ENCODE results near the gene ARRDC2. TPM values are rescaled to one million over a fixed set of nuclear protein-coding genes. Genes with fewer than 3 reads are reported as not detected.
"Not testable (repeated sequence)": the region's sequence is repeated elsewhere in the genome, so short reads cannot be mapped to it uniquely, and the experiment has no call there.

The ARRDC2 gene
- total RNA-seq, 1 donor from 2014 or later, result 6.3 TPM

DNA sequence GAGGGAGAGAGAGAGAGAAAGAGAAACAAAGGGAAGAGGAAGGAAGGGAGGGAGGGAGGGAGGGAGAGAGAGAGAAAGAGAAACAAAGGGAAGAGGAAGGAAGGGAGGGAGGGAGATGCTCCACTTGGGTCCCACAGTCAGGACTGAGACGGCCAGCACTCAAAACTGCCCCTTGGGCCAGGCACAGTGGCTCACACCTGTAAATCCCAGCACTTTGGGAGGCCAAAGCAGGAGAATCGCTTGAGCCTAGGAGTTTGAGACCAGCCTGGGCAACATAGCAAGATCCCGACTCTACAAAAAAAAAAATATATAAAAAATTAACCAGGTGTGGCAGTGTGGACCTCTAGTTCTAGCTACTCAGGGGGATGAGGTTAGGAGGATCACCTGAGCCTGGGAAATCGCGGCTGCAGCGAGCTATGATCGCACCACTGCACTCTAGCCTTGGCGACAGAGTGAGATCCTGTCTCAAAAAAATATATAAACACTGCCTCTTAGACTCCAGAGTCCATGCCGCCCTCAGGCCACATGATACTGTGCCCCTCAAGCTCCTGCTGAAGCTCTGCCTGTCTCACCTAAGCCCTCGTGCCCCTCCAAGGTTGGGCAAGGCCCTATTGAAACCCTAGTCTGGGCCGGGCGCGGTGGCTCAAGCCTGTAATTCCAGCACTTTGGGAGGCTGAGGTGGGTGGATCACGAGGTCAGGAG is 8.4 kb downstream of the ARRDC2 start:
- no peak for DNase-seq (ENCODE audit: low read depth)

DNA sequence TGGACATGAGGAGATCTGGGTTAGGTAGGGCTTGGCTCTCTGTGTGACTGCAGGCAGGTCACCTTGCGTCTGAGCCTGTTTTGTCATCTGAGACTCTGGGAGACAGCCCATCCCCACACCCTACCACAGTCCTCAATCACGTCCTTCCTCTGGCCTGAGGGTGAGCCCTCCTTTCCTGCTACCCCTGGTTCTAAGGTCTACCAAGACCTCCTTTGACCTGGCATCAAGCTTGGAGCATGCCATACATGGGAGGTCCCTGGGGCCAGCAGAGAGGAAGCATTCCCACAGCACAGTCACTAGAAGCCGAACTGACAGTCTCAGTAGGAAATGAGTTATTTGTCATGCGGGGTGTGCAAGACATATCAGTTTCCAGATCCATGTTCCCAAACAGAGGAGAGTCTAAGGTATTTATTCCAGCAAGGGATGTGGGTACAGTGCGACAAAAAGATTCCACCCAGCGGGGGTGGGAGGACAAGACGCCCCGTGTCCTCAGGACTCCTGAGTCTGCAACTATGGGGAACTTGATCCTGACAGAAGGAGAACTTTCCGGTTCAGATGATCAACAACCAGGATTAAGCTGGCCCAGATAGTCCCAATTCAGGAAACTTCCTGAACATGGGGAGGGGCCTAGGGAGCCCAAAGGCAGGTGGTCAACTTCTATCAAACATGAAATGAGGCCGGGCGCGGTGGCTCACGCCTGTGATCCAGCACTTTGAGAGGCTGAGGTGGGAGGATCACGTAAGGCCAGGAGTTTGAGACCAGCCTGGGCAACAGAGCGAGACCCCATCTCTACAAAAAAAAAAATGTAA is 9.5 kb downstream of the ARRDC2 start:
- DNase-seq (ENCODE audit: low read depth), result no peak

DNA sequence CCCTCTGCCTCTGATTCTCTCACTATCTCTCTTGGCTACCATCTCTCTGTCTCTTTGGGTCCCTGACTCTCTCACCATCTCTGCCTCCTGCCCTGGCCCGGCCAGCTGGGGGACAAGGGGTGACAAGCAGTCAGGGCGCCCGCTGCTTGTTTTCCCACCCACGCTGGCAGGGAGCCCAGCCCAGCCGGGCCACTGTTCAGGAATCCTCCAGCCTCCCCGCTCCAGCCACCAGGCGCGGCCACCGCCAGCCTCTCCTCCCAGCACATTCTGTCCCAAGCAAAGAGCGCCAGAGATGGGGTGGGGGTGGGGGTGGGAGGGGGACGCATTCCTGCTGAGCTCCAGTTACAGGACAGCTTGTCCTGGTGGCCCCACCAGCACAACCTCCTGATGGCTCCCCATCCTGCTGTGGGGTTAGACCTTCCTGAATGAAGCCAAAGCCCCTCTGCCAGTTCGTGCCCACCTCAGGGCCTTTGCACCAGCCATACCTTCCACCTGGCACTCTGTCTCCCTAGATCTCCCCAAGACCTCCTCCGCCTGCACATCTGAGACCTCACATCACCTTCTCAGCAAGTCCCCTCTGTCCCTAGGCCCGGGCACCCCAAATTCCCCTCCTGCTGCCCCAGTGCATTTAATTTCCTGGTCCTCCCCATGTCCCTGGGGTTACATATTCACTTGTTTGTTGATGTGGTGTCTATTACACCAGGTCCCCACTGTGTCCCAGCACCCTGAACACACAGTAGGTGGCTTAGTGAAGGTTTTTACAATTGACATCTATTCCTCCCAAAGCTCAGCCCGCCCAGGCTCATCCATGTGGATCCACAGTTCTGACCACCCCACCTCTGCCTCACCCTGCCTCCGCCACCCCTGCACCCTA is 12.5 kb downstream of the ARRDC2 start:
- DNase-seq (ENCODE audit: low read depth), result peak; percentile 69

DNA sequence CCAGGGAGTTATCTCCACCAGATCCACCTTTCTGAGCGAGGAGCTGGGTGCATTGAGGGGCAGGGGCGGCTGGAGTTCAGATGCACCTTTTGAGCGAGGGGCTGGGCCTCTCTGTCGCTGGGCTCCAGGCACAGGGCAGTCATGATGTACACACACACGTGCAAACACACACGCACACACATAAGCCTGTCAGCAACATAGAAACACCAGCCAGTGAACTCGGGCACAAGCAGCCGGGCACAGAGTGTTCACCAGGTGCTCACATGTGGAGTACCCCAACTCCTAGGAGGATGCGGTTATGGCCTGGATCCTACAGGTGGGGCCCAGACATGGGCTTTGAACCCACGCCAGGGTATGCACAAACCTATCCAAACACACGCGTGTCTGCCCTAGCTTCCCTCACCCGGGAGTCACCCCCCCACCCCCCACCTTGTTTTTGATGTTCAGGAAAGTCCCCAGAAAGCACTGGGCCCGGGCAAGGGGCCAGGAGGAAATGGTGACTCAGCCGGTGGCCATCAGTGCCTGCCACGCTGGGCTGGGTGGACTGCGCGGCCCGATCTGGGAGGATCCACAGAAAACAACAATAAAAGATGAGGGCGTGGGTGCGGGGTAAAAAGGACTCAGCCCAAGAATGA is 13.3 kb downstream of the ARRDC2 start:
- DNase-seq (ENCODE audit: low read depth), result peak; percentile 81

DNA sequence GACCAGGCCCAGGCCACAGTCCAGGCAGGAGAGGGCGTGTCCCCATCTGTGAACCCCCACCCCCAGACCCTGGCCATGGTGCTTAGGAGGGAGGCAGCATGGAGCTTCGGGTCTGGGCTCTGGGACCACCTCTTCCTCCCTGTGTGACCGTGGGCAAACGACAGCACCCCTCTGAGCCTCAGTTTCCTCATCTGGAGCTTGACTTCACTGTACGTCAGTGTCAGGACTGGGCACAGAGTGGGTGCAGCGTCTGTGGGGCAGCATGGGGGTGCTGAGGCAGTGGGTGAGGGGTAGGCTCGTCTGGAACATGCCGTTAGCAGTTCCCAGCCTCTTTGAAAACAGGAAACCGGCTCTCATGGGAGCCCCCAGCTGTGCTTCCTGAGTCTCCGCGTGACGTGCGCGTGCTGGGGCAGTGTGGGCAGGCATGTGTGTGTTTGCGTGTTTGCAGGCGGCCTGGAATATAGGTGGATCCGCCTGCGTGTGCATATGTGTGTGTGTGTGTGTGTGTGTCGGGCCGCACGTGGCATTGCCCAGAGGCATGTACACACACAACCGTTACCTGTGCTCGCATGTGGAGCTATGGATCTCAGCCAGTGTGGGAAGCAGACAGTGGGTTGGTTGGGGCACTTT is 15.8 kb downstream of the ARRDC2 start:
- DNase-seq (ENCODE audit: low read depth), result no peak

DNA sequence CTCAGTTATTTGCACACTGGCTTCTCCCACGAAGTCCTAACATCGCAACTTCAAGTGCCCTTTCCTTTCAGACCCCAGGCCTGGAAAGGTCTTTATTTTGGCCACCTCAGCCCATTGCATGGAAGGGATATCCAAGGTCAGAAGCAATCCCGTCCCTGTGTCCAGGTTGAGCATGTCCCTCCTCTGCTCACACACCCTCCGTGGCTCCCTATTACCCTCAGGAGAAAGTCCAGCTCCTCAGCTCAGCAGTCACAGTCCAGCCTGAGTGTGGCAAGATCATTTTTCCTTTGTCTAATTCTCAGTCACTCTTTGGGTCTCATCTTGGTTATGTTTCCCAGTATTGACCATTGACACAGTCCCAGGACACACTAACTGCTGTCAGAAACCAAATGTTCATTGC is 19.2 kb downstream of the ARRDC2 start:
- no peak for DNase-seq (ENCODE audit: low read depth)

DNA sequence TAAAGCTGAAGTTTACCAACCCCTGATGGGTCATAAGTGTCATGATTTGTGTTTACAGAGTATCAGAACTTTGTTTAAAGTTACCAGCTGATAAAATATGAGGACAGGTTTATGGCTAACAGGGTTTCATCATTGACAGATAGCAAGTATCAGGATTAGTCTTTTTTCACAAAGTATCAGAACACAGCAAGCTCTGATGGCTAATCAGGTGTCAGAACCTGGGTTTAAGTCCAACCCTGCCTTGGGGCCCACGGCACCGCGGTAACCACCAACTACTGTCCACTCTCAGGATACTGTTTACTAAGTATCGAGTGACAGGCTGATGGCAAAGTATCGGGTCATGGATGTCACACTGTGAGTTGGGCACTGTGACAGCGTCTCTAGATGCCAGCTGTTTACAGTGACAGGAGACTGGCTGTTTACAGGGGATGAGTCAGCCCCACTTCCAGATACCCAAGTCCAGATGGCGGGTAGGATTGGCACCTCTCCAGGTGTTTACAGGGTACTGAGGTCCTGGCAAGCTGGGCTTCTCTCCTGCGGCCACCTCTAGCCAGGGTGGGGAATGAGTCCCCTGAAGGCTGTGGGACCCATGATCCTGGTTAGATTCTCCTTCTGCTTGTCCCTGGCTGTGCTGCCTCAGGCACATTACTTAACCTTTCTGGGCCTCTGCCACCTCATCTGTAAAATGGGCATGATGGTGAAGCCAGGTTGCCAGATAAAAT is 21.8 kb downstream of the ARRDC2 start:
- DNase-seq (ENCODE audit: low read depth), result peak; percentile 93

DNA sequence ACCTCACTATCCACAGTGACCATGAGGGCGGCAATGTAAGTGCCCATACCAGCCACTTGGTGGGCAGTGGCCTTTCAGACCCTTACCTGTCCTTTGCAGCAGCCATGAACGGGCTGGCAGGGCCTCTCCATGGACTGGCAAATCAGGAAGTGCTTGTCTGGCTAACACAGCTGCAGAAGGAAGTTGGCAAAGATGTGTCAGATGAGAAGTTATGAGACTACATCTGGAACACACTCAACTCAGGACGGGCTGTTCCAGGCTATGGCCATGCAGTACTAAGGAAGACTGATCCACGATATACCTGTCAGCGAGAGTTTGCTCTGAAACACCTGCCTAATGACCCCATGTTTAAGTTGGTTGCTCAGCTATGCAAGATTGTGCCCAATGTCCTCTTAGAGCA is 23.4 kb downstream of the ARRDC2 start:
- DNase-seq (ENCODE audit: low read depth), result not testable (repeated sequence)

DNA sequence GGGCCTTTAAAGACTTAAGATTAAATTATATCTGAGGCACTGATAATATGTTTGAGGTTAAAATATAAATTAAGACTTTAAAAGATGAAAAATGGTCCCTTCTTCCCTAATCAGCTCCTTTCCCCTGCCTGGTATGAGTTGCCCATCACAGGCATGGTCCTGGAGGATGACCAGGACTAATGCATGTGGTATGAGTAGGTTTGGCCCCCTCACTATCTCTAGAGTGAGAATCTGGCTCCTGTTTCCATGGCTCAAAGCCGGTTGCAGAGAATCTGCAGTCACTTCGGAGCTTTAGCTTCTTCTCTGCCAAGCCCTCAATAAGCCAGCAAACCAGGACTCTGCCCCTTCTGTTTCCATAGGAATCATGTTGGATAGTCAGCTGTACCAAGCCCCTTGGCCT is 24.1 kb downstream of the ARRDC2 start:
- not testable (repeated sequence) for DNase-seq (ENCODE audit: low read depth)

DNA sequence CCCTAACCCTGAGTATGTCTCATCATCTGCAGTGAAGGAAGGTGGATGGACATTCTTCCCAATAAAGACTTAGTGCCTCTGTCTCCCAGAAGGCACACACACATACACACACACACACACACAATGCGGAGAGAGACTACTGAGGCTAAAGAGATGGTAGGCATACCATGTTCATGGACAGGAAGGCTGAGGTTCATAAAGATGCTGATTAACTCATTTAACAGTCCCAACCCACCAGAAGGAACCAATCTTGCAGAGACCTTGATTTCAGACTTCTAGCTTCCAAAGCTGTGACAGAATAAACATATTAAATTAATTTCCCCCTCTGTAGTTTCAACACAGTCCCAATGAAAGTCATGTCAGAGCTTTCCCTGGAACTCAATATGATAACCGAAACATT is 33.1 kb downstream of the ARRDC2 start:
- no peak for DNase-seq (ENCODE audit: low read depth)

DNA sequence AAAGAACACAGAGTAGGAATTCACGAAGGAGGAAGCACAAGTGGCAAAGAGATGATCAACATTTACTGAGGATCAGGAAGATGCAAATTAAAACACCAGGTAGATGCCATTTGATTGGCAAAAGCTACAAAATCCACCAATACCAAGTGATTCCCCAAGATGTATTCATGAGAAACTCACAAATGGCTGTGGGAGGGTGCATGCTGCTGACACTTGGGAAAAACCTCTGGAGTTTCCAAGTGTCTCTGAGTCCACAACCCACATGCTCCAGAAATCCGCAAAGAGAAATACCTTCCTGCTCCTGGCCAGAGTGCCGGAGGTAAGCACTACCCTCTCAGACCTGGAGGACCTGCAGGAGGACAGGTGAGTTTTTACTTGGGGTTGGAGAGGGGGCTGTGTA is 35.7 kb downstream of the ARRDC2 start:
- no peak for DNase-seq (ENCODE audit: low read depth)

DNA sequence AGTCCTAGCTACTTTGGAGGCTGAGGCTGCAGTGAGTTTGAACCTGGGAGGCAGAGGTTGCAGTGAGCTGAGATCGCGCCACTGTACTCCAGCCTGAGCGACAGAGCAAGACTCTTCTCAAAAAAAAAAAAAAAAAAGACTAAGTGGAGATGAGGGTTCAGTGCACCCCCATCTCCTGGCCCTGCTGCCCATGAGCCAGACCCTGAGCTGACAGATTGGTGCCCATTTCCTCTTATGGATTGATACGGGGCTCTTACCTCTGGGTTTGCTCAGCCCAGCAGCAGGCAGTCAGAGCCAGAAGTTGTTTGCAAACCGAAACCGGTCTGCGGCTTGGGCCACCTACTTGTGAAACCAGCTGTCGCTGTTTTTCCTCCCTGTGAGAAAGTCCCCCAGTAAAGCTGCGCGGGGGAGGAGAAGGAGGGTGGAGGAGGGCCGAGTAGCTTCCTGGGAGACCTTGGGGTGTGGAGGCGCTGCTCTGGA is 36.9 kb downstream of the ARRDC2 start:
- DNase-seq (ENCODE audit: low read depth), result peak; percentile 94

DNA sequence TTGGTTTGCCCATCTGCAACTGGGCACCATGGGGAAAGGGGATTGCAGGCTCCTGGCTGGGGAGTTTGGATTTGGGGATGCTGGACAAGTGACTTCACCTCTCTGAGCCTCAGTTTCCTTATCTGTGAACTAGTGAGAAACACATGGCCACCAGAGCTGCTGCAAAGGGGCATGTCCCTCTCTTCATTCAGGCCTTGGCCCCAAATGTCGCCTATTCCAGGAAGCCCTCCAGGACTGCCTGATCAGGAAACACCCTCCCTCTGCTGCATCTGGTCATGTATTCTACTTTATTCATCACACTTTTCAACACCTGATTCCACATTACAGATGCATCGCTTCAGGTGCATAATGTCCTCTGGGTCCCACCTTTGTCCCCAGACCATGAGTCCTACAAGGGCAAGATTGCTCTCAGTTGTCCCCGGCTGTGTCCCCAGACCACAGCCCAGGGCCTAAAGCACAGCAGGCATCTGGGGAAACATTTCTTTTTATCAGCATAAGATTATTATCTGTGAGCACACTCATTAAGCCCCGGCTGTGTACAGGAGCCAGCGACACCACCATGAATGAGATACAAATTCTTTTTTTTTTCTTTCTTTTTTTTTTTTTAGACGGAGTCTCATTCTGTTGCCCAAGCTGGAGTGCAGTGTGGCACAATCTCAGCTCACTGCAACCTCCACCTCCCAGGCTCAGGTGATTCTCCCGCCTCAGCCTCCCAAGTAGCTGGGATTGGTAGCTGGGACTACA is 37.5 kb downstream of the ARRDC2 start:
- no peak for DNase-seq (ENCODE audit: low read depth)

DNA sequence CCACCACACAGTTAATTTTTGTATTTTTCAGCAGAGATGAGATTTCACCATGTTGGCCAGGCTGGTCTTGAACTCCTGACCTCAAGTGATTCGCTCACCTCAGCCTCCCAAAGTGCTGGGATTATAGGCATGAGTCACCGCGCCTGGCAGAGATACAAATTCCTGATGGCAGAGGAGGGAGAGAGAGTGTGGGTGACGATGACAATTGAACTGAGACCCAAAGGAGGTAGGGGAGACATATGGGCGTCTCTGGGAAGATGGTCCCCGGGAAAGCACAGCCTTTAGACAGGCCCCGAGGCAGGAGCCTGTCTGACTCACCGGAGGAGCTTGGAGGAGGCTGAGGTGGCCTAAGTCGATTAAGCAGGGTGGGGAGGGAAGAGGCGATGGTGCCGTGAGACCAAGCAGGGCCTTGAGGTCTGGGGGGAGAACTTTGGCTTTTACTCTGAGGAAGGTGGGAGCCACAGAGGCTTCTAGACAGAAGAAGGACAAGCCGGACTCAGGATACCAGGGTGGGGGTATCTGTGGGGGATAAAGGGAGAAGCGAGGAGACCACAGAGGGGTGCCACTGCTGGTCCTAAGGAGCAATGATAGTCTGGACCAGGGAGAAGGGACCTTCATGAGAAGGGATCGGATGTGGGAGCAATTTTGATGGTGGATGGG is 38.2 kb downstream of the ARRDC2 start:
- DNase-seq (ENCODE audit: low read depth), result peak; percentile 71

DNA sequence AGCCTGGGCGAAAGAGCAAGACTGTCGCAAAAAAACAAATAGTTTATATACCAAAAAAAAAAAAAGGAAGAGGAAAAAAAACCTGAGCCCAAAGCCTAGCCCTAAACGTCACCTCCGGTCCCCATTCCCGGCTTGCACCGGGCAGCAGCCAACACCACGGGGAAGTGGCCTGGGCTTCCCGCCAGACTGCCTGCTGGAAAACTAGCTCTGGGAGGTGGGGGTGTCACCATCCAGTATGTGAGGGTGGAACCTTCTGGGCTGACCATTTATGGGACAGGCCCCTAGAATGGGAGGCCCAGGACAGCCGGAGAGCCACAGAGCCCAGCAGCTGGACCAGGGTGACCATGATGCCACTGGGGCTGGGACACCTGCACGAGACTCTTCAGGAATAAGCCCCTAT is 41.4 kb downstream of the ARRDC2 start:
- no peak for DNase-seq (ENCODE audit: low read depth)

DNA sequence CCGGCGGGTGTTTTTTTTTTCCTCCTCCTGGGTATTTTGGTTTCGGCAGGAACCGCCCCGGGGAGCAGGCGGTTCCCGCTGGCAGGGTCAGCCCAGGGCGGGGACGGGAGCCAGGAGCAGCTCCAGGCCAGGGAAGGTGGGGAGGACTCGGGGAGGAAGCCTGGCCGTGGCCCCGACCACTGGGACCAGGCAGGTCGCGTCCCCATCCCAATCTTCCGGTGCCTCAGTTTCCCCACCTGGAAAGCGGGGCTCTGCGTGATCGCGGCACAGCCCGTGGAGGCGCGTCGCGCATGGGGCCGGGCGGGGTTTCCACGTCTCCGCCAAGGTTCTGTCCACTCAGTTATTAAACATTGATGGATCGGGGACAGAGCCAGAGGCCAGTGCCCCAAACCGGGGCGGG is 43.9 kb downstream of the ARRDC2 start:
- no peak for DNase-seq (ENCODE audit: low read depth)

DNA sequence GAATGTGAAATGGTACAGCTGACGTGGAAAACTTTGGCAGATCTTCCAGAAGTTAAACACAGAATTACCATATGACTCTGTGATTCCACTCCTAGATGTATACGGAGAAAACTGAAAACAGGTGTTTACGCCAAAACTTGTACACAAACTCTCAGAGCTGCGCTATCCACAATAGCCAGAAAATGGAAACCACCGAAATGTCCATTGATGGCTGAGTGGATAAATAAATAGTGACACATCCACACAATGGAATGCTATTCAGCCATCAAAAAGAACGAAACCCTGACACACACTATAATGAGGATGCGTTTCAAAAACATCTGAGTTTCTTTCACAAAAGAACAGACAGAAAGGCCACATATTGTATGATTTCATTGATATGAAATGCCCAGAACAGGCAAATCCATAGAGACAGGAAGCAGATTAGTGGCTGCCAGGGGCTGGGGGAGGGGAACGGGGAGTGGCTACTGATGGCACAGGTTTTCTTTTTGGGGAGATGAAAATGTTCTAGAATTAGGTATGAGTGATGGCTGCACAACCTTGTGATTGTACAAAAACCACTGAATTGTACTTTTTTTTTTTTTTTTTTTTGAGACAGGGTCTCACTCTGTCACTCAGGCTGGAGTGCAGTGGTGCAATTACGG is 45.7 kb downstream of the ARRDC2 start:
- DNase-seq (ENCODE audit: low read depth), result no peak

DNA sequence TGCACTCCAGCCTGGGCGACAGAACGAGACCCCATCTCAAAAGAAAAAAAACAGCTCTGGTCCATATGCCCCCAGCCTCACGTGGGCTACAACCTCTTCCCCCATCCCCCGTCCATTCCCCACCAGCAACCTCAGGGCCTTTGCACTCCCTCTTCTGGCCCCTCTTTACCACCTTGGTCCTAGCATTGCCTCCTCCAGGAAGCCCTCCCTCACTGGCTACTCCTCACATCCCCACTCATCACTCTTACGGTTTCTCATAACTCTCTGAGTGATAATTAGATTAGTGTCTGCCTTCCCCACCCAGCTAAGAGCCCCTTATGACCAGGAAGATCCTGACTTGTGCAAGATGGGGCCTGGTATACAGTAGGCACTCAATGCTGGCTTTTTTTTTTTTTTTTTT is 48.0 kb downstream of the ARRDC2 start:
- DNase-seq (ENCODE audit: low read depth), result no peak

All from myocyte (in vitro differentiated cells).